Neural cell (in vitro differentiated cells): ENCODE measurements around the gene CACNA1B. TPM values are rescaled to one million over a fixed set of nuclear protein-coding genes. Genes with fewer than 3 reads are reported as not detected.

Source experiments
- H2AFZ ChIP-seq: fragments of 200-600, 300-800 bp; sonication (generic), shearing (Covaris generic); 2 replicates; pipeline ENCODE4 v1.6.0; 2014; ENCODE audit warnings: low read depth, mild to moderate bottlenecking, antibody characterized with exemption, low read length, moderate library complexity
- H3F3A ChIP-seq: fragments of 200-600 bp; shearing (Covaris generic); 2 replicates; pipeline ENCODE4 v1.6.1; 2016; ENCODE audit warnings: mild to moderate bottlenecking, moderate library complexity, mixed read lengths, antibody characterized with exemption, low read length; ENCODE audit not compliant: insufficient read depth, poor library complexity, severe bottlenecking
- H3K27ac ChIP-seq: fragments of 200-600, 300-800 bp; sonication (generic), shearing (Covaris generic); 2 replicates; pipeline ENCODE4 v1.5.1; 2014; ENCODE audit warnings: mild to moderate bottlenecking, low read length, moderate library complexity
- H3K27me3 ChIP-seq: fragments of 300-800, 200-600 bp; sonication (generic), shearing (Covaris generic); 2 replicates; pipeline ENCODE4 v1.6.0; 2014; ENCODE audit warnings: mild to moderate bottlenecking, low read depth, low read length, moderate library complexity; ENCODE audit not compliant: insufficient read depth
- H3K36me3 ChIP-seq: fragments of 300-800, 200-600 bp; sonication (generic), shearing (Covaris generic); 2 replicates; pipeline ENCODE4 v1.5.1; 2014; ENCODE audit warnings: mild to moderate bottlenecking, antibody characterized with exemption, low read length, moderate library complexity; ENCODE audit not compliant: insufficient read depth
- H3K4me2 ChIP-seq: fragments of 300-800, 200-600 bp; sonication (generic), shearing (Covaris generic); 2 replicates; pipeline ENCODE4 v1.6.0; 2014; ENCODE audit warnings: mild to moderate bottlenecking, low read length
- H3K4me3 ChIP-seq: fragments of 300-800, 200-600 bp; sonication (generic), shearing (Covaris generic); 2 replicates; pipeline ENCODE4 v1.5.1; 2014; ENCODE audit warnings: mild to moderate bottlenecking, low read length, moderate library complexity
- H3K79me2 ChIP-seq: fragments of 200-600 bp; shearing (Covaris generic); replicated peaks from 2 replicates; pipeline ENCODE4 v1.6.0; 2014; ENCODE audit warnings: mild to moderate bottlenecking, low read length, moderate library complexity; ENCODE audit not compliant: insufficient read depth
- H3K9ac ChIP-seq: fragments of 300-800, 200-600 bp; sonication (generic), shearing (Covaris generic); 2 replicates; pipeline ENCODE4 v1.6.1; 2016; ENCODE audit warnings: mild to moderate bottlenecking, low read length, mixed read lengths
- H3K9me2 ChIP-seq: fragments of 200-600 bp; shearing (Covaris generic); 2 replicates; pipeline ENCODE4 v1.6.1; 2016; ENCODE audit warnings: mild to moderate bottlenecking, low read length, mixed read lengths; ENCODE audit not compliant: insufficient read depth
- H3K9me3 ChIP-seq: fragments of 200-600, 300-800 bp; sonication (generic), shearing (Covaris generic); 2 replicates; pipeline ENCODE4 v1.6.1; 2016; ENCODE audit warnings: mild to moderate bottlenecking, mixed run types, low read length, moderate library complexity, mixed read lengths
- H4K20me1 ChIP-seq: fragments of 200-600 bp; shearing (Covaris generic); 2 replicates; pipeline ENCODE4 v1.6.1; 2016; ENCODE audit warnings: mild to moderate bottlenecking, mixed run types; ENCODE audit not compliant: insufficient read depth
- CTCF ChIP-seq: fragments of 450-650 bp; IDR thresholded peaks from 2 replicates; pipeline ENCODE4 v1.5.1; 2014; ENCODE audit warnings: antibody characterized with exemption, mild to moderate bottlenecking, moderate library complexity; ENCODE audit not compliant: poor library complexity, severe bottlenecking
- EP300 ChIP-seq: fragments of 450-650 bp; conservative IDR thresholded peaks from 2 replicates; pipeline ENCODE4 v1.6.1; 2014; ENCODE audit warnings: antibody characterized with exemption, mild to moderate bottlenecking, moderate library complexity; ENCODE audit not compliant: poor library complexity, severe bottlenecking
- EZH2 ChIP-seq: fragments of 200-600, 300-800 bp; shearing (Covaris generic), sonication (generic); IDR thresholded peaks from 2 replicates; pipeline ENCODE4 v1.6.1; 2014; ENCODE audit warnings: antibody characterized with exemption, low read length, borderline replicate concordance, mild to moderate bottlenecking; ENCODE audit not compliant: insufficient read depth, poor library complexity, severe bottlenecking
- MXI1 ChIP-seq: fragments of 450-650 bp; conservative IDR thresholded peaks from 2 replicates; pipeline ENCODE4 v1.6.1; 2014; ENCODE audit warnings: antibody characterized with exemption, mild to moderate bottlenecking; ENCODE audit not compliant: poor library complexity, severe bottlenecking
- POLR2AphosphoS5 ChIP-seq: IDR thresholded peaks from 2 replicates; pipeline ENCODE4 v1.6.1; 2012
- RAD21 ChIP-seq: fragments of 450-650 bp; conservative IDR thresholded peaks from 2 replicates; pipeline ENCODE4 v1.6.1; 2014; ENCODE audit warnings: antibody characterized with exemption, mild to moderate bottlenecking, moderate library complexity
- REST ChIP-seq: IDR thresholded peaks from 2 replicates; pipeline ENCODE4 v1.6.1; 2012; ENCODE audit warnings: borderline replicate concordance
- SMC3 ChIP-seq: fragments of 450-650 bp; conservative IDR thresholded peaks from 2 replicates; pipeline ENCODE4 v1.6.1; 2014; ENCODE audit warnings: antibody characterized with exemption, mild to moderate bottlenecking, moderate library complexity; ENCODE audit not compliant: poor library complexity
- TAF1 ChIP-seq: IDR thresholded peaks from 2 replicates; pipeline ENCODE4 v1.6.1; 2012; ENCODE audit warnings: low read depth
- polyA plus RNA-seq: library from polyadenylated mRNA; depleted of rRNA; stranded (reverse); fragments of >200 nt; gene quantifications from 2 replicates; pipeline ENCODE4 v1.2.3, GENCODE V29; 2014

CACNA1B gene
- polyA plus RNA-seq, 1 donor from 2014 or later = 5.8 TPM

- Histone ChIP-seq H3K27ac (no peak overlapping the region), H3K36me3 (no peaks in the 10 kb centered on the region), H3K4me2 (no peak overlapping the region), H3K27me3 (no peaks in the 10 kb centered on the region), H3K79me2 (no peaks in the 10 kb centered on the region), H3K9me2 (no peaks in the 10 kb centered on the region), H3K9ac (no peak overlapping the region), H3F3A (no peaks in the 10 kb centered on the region), H4K20me1 (no peaks in the 10 kb centered on the region), H3K4me3 (no peak overlapping the region), H3K9me3 (no peaks in the 10 kb centered on the region), H2AFZ (no peak overlapping the region)
- TF ChIP-seq EZH2 (no peak), RAD21 (no peak), EP300 (no peak), SMC3 (no peak), MXI1 (no peak), CTCF (no peak), TAF1 (no peak), REST (no peak), POLR2AphosphoS5 (no peak)
These were observed 176.6 kb downstream of the CACNA1B start for GRCh38 chr9:138053996-138054752.

GRCh38 chr9:138057726-138058125 is 180.1 kb downstream of the CACNA1B start:
- Histone ChIP-seq H3K4me2 (no peak overlapping the region), H3K36me3 (no peaks in the 10 kb centered on the region)

More at GRCh38 chr9:138057726-138058125, 180.1 kb downstream of the CACNA1B start:
- no peaks in the 10 kb centered on the region for H3K27me3 ChIP-seq
- no peaks in the 10 kb centered on the region for H3K79me2 ChIP-seq
- no peak overlapping the region for H3K27ac ChIP-seq
- TF ChIP-seq TAF1 = no peak
- no peak for TF ChIP-seq EP300
- TF ChIP-seq CTCF = no peak
- no peak for TF ChIP-seq SMC3
- no peak for TF ChIP-seq RAD21
- no peak for TF ChIP-seq REST
- no peak for TF ChIP-seq EZH2
- no peak for TF ChIP-seq POLR2AphosphoS5
- no peaks in the 10 kb centered on the region for H3F3A ChIP-seq
- no peaks in the 10 kb centered on the region for H4K20me1 ChIP-seq
- peaks cover 2% of the 10 kb centered on the region for H3K9me3 ChIP-seq
- no peaks in the 10 kb centered on the region for H3K9me2 ChIP-seq
- no peak overlapping the region for H2AFZ ChIP-seq
- no peak overlapping the region for H3K4me3 ChIP-seq
- no peak overlapping the region for H3K9ac ChIP-seq
